Suprapubic skin (tissue), 4 donors: ENCODE measurements around the gene MED25.

Source experiments
- CTCF ChIP-seq, 2 donors: fragments of 200-600 bp in 1 of 2; fragments of 450-650 bp in 1 of 2; sonication (generic) in 1 of 2; IDR thresholded peaks; one replicate each; pipeline ENCODE4 v1.5.1; 2016 to 2019; ENCODE audit warnings: antibody characterized with exemption in 2 of 2, mild to moderate bottlenecking in 1 of 2, moderate library complexity in 1 of 2
- EP300 ChIP-seq: sonication (generic); formaldehyde crosslinking; IDR thresholded peaks from one replicate; pipeline ENCODE4 v1.6.1; 2017; ENCODE audit warnings: antibody characterized with exemption
- POLR2A ChIP-seq, 2 donors: fragments of 450-650 bp; IDR thresholded peaks; one replicate each; pipeline ENCODE4 v1.6.1; 2017; ENCODE audit warnings: antibody characterized with exemption in 2 of 2, mild to moderate bottlenecking in 2 of 2, moderate library complexity in 2 of 2
- POLR2AphosphoS5 ChIP-seq, 3 donors: sonication (generic); formaldehyde crosslinking; IDR thresholded peaks; one replicate each; pipeline ENCODE4 v1.6.1; 2017; ENCODE audit warnings: antibody characterized with exemption in 3 of 3

- TF ChIP-seq CTCF (IDR thresholded peaks at IDR 0.05): no peak
- TF ChIP-seq POLR2A (IDR thresholded peaks at IDR 0.05): no peak
- no peak for TF ChIP-seq EP300
- TF ChIP-seq POLR2AphosphoS5 (IDR thresholded peaks at IDR 0.05): no peak
These were observed 36.7 kb upstream of the MED25 start for GRCh38 chr19:49781394-49781793.
